Panc1 (cell line): ENCODE measurements around the gene FECH. TPM values are rescaled to one million over a fixed set of nuclear protein-coding genes. Genes with fewer than 3 reads are reported as not detected.

Source experiments
- ATAC-seq: fragments of 200-7000 bp; cut with Tn5 transposase; 2 replicates; pipeline ENCODE4 v1.9.1; 2020; ENCODE audit warnings: mild to moderate bottlenecking, moderate library complexity
- BruUV-seq: library from RNA; stranded (reverse); fragments of 400-500 nt; replicated peaks from 2 replicates; lab custom pipeline; 2021; lab: Mats Ljungman, UMichigan
- CTCF ChIA-PET: fragments of 300-600 bp; sonication (Branson Sonifier 250); formaldehyde crosslinking; loops from one replicate; lab custom pipeline; 2022; ENCODE audit warnings: antibody characterized with exemption; lab: Charles Lee
- POLR2A ChIA-PET: fragments of 300-600 bp; sonication (Branson Sonifier 250); formaldehyde crosslinking; loops from one replicate; lab custom pipeline; 2022; ENCODE audit warnings: antibody characterized with exemption; lab: Charles Lee
- DNase-seq: peaks from one replicate; pipeline ENCODE4 v3.0.0-alpha.2; 2010; ENCODE audit warnings: low read depth, low spot score
- H3K27ac ChIP-seq: 2 replicates; pipeline ENCODE4 v1.5.1; 2011; ENCODE audit warnings: mild to moderate bottlenecking, low read length, inconsistent platforms
- H3K27me3 ChIP-seq: fragments of 200-500 bp; sonication (Bioruptor generic); 2 replicates; pipeline ENCODE4 v1.6.0; 2014; ENCODE audit warnings: low read length, inconsistent platforms; ENCODE audit not compliant: control insufficient read depth, insufficient read depth
- H3K36me3 ChIP-seq: fragments of 200-500 bp; sonication (Bioruptor generic); 2 replicates; pipeline ENCODE4 v1.5.1; 2014; ENCODE audit warnings: inconsistent platforms, mild to moderate bottlenecking, low read length, moderate library complexity; ENCODE audit not compliant: control insufficient read depth, insufficient read depth
- H3K4me1 ChIP-seq: 2 replicates; pipeline ENCODE4 v1.5.1; 2011; ENCODE audit warnings: inconsistent platforms, mild to moderate bottlenecking, low read length, moderate library complexity; ENCODE audit not compliant: control insufficient read depth, insufficient read depth
- H3K4me3 ChIP-seq, 2 experiments: 2 replicates each; pipeline ENCODE4 v1.5.1; 2011 to 2012; ENCODE audit warnings: low read depth in 2 of 2, low read length in 2 of 2, mild to moderate bottlenecking in 2 of 2, inconsistent platforms in 1 of 2, moderate library complexity in 1 of 2
- H3K9me3 ChIP-seq: fragments of 200-500 bp; sonication (Bioruptor generic); 2 replicates; pipeline ENCODE4 v1.5.1; 2014; ENCODE audit warnings: low read depth, mild to moderate bottlenecking, inconsistent platforms, low read length, moderate library complexity; ENCODE audit not compliant: control insufficient read depth, insufficient read depth
- POLR2AphosphoS5 ChIP-seq: IDR thresholded peaks from 2 replicates; pipeline ENCODE4 v1.6.1; 2012; ENCODE audit warnings: mild to moderate bottlenecking, low read depth, low read length, moderate library complexity
- SIN3A ChIP-seq: IDR thresholded peaks from 2 replicates; pipeline ENCODE4 v1.6.1; 2012; ENCODE audit warnings: low read depth, mild to moderate bottlenecking, low read length, moderate library complexity, borderline replicate concordance; ENCODE audit not compliant: insufficient read depth
- TCF7L2 ChIP-seq: IDR thresholded peaks from 2 replicates; pipeline ENCODE4 v1.6.1; 2011; ENCODE audit warnings: mild to moderate bottlenecking, low read depth, low read length, inconsistent platforms
- in situ Hi-C: cut with HindIII; loops from 2 replicates; pipeline ENCODE4 v1.10.0; 2016; ENCODE audit warnings: low sequenced_read_pairs, low pct_unique_long_range_greater_than_20kb
- intact Hi-C: fragments of 100-400 bp; cut with micrococcal nuclease; formaldehyde crosslinking; loops from one replicate; pipeline ENCODE4 v1.10.0; 2022; ENCODE audit not compliant: unreplicated experiment
- total RNA-seq: library from RNA; stranded (reverse); gene quantifications from one replicate; pipeline ENCODE4 v1.2.1, GENCODE V29; 2021; ENCODE audit not compliant: unreplicated experiment
- TF ChIP-seq, protein P1 (sequence below), 2 experiments: IDR thresholded peaks; 2 replicates each; pipeline ENCODE4 v1.6.1; 2011 to 2012; ENCODE audit warnings: low read depth in 2 of 2, control low read depth in 1 of 2, low read length in 1 of 2, mild to moderate bottlenecking in 1 of 2, moderate library complexity in 1 of 2; ENCODE audit not compliant: insufficient read depth in 1 of 2
- TF ChIP-seq, protein P2 (sequence below): fragments of 450-650 bp; IDR thresholded peaks from 2 replicates; pipeline ENCODE4 v1.5.1; 2017; ENCODE audit warnings: mild to moderate bottlenecking

Gene FECH
- total RNA-seq, 1 experiment from 2014 or later, result 25.2 TPM

DNA sequence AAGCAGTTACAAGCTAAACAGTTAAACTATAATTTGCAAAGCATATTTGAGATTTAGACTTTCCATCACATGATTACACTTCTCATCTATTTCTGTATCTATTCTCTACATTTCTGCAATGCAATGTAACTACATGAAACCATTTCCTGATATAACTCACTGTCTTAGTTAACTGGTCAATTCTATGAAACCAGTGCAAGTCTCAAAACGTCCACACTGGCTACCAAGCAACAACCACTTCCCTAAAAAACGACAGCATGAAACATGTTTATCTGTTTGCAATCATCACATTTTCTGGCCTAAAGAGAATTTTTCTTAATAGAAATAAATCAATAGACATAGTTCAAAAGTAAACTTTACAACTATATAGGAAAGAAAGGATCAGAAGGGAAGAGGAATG, 17.4 kb downstream of the FECH start:
- no peaks in the 10 kb centered on the region for H3K27me3 ChIP-seq
- H3K9me3 ChIP-seq, result no peaks in the 10 kb centered on the region
- peaks cover 2% of the 10 kb centered on the region; the same call in 1 of the 2 replicates for H3K36me3 ChIP-seq
- CTCF ChIA-PET, result no interaction called here
- no peak overlapping the region for H3K27ac ChIP-seq
- DNase-seq (no peak), ATAC-seq (no peak)
- no TSS peak for BruUV-seq
- POLR2A ChIA-PET, result no interaction called here
- TF ChIP-seq, protein P1, sequence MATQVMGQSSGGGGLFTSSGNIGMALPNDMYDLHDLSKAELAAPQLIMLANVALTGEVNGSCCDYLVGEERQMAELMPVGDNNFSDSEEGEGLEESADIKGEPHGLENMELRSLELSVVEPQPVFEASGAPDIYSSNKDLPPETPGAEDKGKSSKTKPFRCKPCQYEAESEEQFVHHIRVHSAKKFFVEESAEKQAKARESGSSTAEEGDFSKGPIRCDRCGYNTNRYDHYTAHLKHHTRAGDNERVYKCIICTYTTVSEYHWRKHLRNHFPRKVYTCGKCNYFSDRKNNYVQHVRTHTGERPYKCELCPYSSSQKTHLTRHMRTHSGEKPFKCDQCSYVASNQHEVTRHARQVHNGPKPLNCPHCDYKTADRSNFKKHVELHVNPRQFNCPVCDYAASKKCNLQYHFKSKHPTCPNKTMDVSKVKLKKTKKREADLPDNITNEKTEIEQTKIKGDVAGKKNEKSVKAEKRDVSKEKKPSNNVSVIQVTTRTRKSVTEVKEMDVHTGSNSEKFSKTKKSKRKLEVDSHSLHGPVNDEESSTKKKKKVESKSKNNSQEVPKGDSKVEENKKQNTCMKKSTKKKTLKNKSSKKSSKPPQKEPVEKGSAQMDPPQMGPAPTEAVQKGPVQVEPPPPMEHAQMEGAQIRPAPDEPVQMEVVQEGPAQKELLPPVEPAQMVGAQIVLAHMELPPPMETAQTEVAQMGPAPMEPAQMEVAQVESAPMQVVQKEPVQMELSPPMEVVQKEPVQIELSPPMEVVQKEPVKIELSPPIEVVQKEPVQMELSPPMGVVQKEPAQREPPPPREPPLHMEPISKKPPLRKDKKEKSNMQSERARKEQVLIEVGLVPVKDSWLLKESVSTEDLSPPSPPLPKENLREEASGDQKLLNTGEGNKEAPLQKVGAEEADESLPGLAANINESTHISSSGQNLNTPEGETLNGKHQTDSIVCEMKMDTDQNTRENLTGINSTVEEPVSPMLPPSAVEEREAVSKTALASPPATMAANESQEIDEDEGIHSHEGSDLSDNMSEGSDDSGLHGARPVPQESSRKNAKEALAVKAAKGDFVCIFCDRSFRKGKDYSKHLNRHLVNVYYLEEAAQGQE (IDR thresholded peaks at IDR 0.05; ENCODE audit: insufficient read depth in 1 of 2, low read depth in 2 of 2, low read length in 1 of 2), result no peak
- TF ChIP-seq TCF7L2 (no peak), POLR2AphosphoS5 (no peak), SIN3A (no peak)
- TF ChIP-seq, protein P2, sequence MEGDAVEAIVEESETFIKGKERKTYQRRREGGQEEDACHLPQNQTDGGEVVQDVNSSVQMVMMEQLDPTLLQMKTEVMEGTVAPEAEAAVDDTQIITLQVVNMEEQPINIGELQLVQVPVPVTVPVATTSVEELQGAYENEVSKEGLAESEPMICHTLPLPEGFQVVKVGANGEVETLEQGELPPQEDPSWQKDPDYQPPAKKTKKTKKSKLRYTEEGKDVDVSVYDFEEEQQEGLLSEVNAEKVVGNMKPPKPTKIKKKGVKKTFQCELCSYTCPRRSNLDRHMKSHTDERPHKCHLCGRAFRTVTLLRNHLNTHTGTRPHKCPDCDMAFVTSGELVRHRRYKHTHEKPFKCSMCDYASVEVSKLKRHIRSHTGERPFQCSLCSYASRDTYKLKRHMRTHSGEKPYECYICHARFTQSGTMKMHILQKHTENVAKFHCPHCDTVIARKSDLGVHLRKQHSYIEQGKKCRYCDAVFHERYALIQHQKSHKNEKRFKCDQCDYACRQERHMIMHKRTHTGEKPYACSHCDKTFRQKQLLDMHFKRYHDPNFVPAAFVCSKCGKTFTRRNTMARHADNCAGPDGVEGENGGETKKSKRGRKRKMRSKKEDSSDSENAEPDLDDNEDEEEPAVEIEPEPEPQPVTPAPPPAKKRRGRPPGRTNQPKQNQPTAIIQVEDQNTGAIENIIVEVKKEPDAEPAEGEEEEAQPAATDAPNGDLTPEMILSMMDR, result no peak
- intact Hi-C loops (no loop called here), in situ Hi-C loops (no loop called here)
- H3K4me3 ChIP-seq, result no peak overlapping the region
- H3K4me1 ChIP-seq, result no peaks in the 10 kb centered on the region

DNA sequence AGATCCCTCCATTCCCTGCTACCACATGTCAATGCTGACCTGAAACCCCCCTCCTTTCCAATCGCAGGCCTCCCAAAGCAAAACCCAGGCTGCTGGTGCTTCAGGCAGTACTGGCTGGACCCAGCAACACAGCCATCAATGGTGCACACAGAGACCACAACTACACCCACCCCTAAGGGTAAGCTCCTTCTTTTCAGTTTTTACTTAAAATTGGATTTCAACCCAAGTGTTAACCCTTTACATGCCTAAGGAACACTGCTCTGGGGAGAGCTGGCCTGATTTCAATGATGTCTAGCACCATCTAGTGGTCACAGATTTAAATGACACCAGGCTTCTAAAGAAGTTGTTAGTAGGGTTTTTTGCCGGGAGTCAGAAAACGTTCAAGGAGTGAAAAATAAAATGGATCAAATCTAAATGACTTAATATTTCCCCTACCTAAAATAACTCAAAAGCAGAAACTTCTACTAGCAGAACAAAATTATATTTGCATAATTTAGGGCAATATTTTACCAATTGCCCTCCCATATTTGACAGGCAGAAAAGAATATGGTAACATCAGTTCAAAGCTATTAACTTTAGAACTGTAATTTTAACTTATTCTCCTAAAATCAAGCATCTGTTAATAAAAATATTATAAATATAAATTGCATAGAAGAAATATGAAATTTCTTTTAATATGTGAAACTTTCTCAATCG, 24.6 kb downstream of the FECH start:
- in situ Hi-C loops, result no loop called here
- H3K9me3 ChIP-seq, result no peaks in the 10 kb centered on the region
- no peak for TF ChIP-seq SIN3A
- no peak for TF ChIP-seq POLR2AphosphoS5
- no peak for TF ChIP-seq TCF7L2
- TF ChIP-seq, protein P1 (IDR thresholded peaks at IDR 0.05; ENCODE audit: insufficient read depth in 1 of 2, low read depth in 2 of 2, low read length in 1 of 2), result no peak
- TF ChIP-seq, protein P2, result peak; percentile 72
- DNase-seq (no peak), ATAC-seq (0 out of 2 replicates have a peak, but pooled peaks have one; percentile 38)
- CTCF ChIA-PET, result no interaction called here
- H3K27ac ChIP-seq, result no peak overlapping the region
- POLR2A ChIA-PET, result no interaction called here
- H3K36me3 ChIP-seq, result no peaks in the 10 kb centered on the region
- no peak overlapping the region for H3K4me3 ChIP-seq
- no peaks in the 10 kb centered on the region for H3K27me3 ChIP-seq
- intact Hi-C loops, result loop anchor here (2.0 kb wide), 1 partner anchor 813 kb away; no protein-coding TSS in a partner anchor
- no peaks in the 10 kb centered on the region for H3K4me1 ChIP-seq
- no TSS peak for BruUV-seq
